Endothelial cell of umbilical vein (primary cell): ENCODE data around the gene CCDC34. TPM values are rescaled to one million over a fixed set of nuclear protein-coding genes. Genes with fewer than 3 reads are reported as not detected.

Experiments
- BruUV-seq: library from RNA; stranded (reverse); fragments of 400-500 nt; replicated peaks from 2 replicates; lab custom pipeline; 2021; lab: Mats Ljungman, UMichigan
- CTCF ChIA-PET: fragments of 300-600, 350-600 bp; sonication (Branson Sonifier 250); formaldehyde crosslinking; loops from one replicate; lab custom pipeline; 2021; ENCODE audit warnings: antibody characterized with exemption, inconsistent platforms; lab: Charles Lee
- POLR2A ChIA-PET: fragments of 300-600, 350-600 bp; sonication (Branson Sonifier 250); formaldehyde crosslinking; loops from one replicate; lab custom pipeline; 2021; ENCODE audit warnings: antibody characterized with exemption, inconsistent platforms; lab: Charles Lee
- DNase-seq: peaks from one replicate; pipeline ENCODE4 v3.0.0-alpha.2; 2011; ENCODE audit warnings: low read depth, low spot score
- FAIRE-seq: peaks from 2 replicates; lab custom pipeline; 2011; peaks lifted over from hg19 to GRCh38; lab: Jason Lieb, UNC
- H2AFZ ChIP-seq: 2 replicates; pipeline ENCODE4 v1.6.0; 2012; ENCODE audit warnings: low read depth, low read length, control low read depth, inconsistent platforms
- H3K27ac ChIP-seq: 2 replicates; pipeline ENCODE4 v1.5.1; 2011; ENCODE audit warnings: low read depth, mild to moderate bottlenecking, control low read depth, low read length, moderate library complexity; ENCODE audit not compliant: insufficient read depth
- H3K27me3 ChIP-seq, 2 experiments: 2 replicates each; pipeline versions ENCODE4 v1.6.0 to v1.6.1; 2011; ENCODE audit warnings: low read length in 2 of 2, mixed read lengths in 1 of 2; ENCODE audit not compliant: control insufficient read depth in 2 of 2, insufficient read depth in 2 of 2
- H3K36me3 ChIP-seq, 2 experiments: 2 replicates in 1 of 2; 3 replicates in 1 of 2; pipeline ENCODE4 v1.5.1; 2011; ENCODE audit warnings: low read length in 2 of 2, mild to moderate bottlenecking in 1 of 2, moderate library complexity in 1 of 2; ENCODE audit not compliant: control insufficient read depth in 2 of 2, insufficient read depth in 2 of 2; ENCODE audit errors: extremely low read depth in 1 of 2
- H3K4me1 ChIP-seq: 3 replicates; pipeline ENCODE4 v1.5.1; 2011; ENCODE audit warnings: mild to moderate bottlenecking, low read length; ENCODE audit not compliant: control insufficient read depth, insufficient read depth; ENCODE audit errors: extremely low read depth
- H3K4me2 ChIP-seq: 2 replicates; pipeline ENCODE4 v1.6.1; 2011; ENCODE audit warnings: low read length, control low read depth, mixed read lengths; ENCODE audit not compliant: insufficient read depth
- H3K4me3 ChIP-seq, 3 experiments: fragments of 200-600 bp in 1 of 3; sonication (generic), shearing (Covaris generic) in 1 of 3; replicated peaks in 1 of 3; 2 replicates each; pipeline ENCODE4 v1.5.1; 2011 to 2016; ENCODE audit warnings: control low read depth in 3 of 3, low read length in 3 of 3, mild to moderate bottlenecking in 2 of 3, inconsistent platforms in 1 of 3, low read depth in 1 of 3, moderate library complexity in 1 of 3; ENCODE audit not compliant: insufficient read depth in 1 of 3
- H3K79me2 ChIP-seq: 2 replicates; pipeline ENCODE4 v1.6.0; 2012; ENCODE audit warnings: low read length, inconsistent platforms; ENCODE audit not compliant: control insufficient read depth, insufficient read depth
- H3K9ac ChIP-seq: replicated peaks from 2 replicates; pipeline ENCODE3; 2011; ENCODE audit warnings: low read length, control low read depth; ENCODE audit not compliant: insufficient read depth; ENCODE audit errors: extremely low read depth
- H3K9me1 ChIP-seq: replicated peaks from 3 replicates; pipeline ENCODE4 v1.6.0; 2011; ENCODE audit warnings: mild to moderate bottlenecking, low read length; ENCODE audit not compliant: control insufficient read depth, insufficient read depth; ENCODE audit errors: extremely low read depth
- H3K9me3 ChIP-seq: replicated peaks from 2 replicates; pipeline ENCODE4 v1.5.1; 2012; ENCODE audit warnings: low read length, inconsistent platforms; ENCODE audit not compliant: control insufficient read depth, insufficient read depth
- H4K20me1 ChIP-seq: replicated peaks from 2 replicates; pipeline ENCODE3; 2011; ENCODE audit warnings: mild to moderate bottlenecking, low read length; ENCODE audit not compliant: control insufficient read depth, insufficient read depth; ENCODE audit errors: extremely low read depth
- EZH2 ChIP-seq: IDR thresholded peaks from 2 replicates; pipeline ENCODE4 v1.6.1; 2012; ENCODE audit warnings: borderline replicate concordance, low read depth, mild to moderate bottlenecking, moderate library complexity, low read length, inconsistent platforms; ENCODE audit not compliant: severe bottlenecking
- FOS ChIP-seq: IDR thresholded peaks from 2 replicates; pipeline ENCODE4 v1.6.1; 2011; ENCODE audit warnings: mild to moderate bottlenecking, low read length, moderate library complexity, borderline replicate concordance; ENCODE audit not compliant: insufficient read depth
- GATA2 ChIP-seq: IDR thresholded peaks from 2 replicates; pipeline ENCODE4 v1.7.0; 2011; ENCODE audit warnings: low read depth, mild to moderate bottlenecking, moderate library complexity, mixed read lengths, low read length; ENCODE audit not compliant: insufficient read length, insufficient read depth
- JUN ChIP-seq: IDR thresholded peaks from 2 replicates; pipeline ENCODE4 v1.6.1; 2011; ENCODE audit warnings: borderline replicate concordance, low read depth; ENCODE audit not compliant: insufficient read length, insufficient read depth
- MAX ChIP-seq: IDR thresholded peaks from 2 replicates; pipeline ENCODE4 v1.6.1; 2011; ENCODE audit not compliant: insufficient read depth, insufficient read length
- MYC ChIP-seq: IDR thresholded peaks from one replicate; pipeline ENCODE4 v1.6.1; 2011; ENCODE audit warnings: mild to moderate bottlenecking, low read depth, low read length
- POLR2A ChIP-seq: IDR thresholded peaks from 2 replicates; pipeline ENCODE4 v1.6.1; 2012; ENCODE audit warnings: low read depth, mild to moderate bottlenecking, control low read depth, low read length
- POLR2AphosphoS5 ChIP-seq: IDR thresholded peaks from 2 replicates; pipeline ENCODE4 v1.6.1; 2012; ENCODE audit warnings: low read depth, mild to moderate bottlenecking, control low read depth, low read length, moderate library complexity; ENCODE audit not compliant: insufficient read depth
- dilution Hi-C: fragments of 300-500 bp; cut with MboI; formaldehyde crosslinking; loops from one replicate; pipeline ENCODE4 v1.15.0; 2019; ENCODE audit warnings: low sequenced_read_pairs; ENCODE audit not compliant: extremely low pct_ligation_motif_present
- intact Hi-C: fragments of 100-400 bp; cut with micrococcal nuclease; formaldehyde crosslinking; loops from one replicate; pipeline ENCODE4 v1.10.0; 2022
- polyA plus RNA-seq, 4 experiments: library from polyadenylated mRNA; depleted of rRNA in 3 of 4; stranded (reverse) in 3 of 4; unstranded in 1 of 4; fragments of >200 nt; gene quantifications; 2 replicates each; pipeline versions ENCODE4 v1.2.1 to v1.2.3, GENCODE V29; 2011 to 2012; ENCODE audit warnings: missing spikeins in 1 of 4
- total RNA-seq: library from RNA; stranded (reverse); gene quantifications from 2 replicates; pipeline ENCODE4 v1.2.3, GENCODE V29; 2021
- TF ChIP-seq, protein P1 (sequence below), 2 donors: IDR thresholded peaks; 1 replicate in 1 of 2; 2 replicates in 1 of 2; pipeline ENCODE4 v1.5.1; 2011; ENCODE audit warnings: low read length in 2 of 2, mild to moderate bottlenecking in 2 of 2, moderate library complexity in 2 of 2, control low read depth in 1 of 2, inconsistent platforms in 1 of 2, low read depth in 1 of 2; ENCODE audit not compliant: insufficient read depth in 1 of 2; ENCODE audit errors: extremely low read depth in 1 of 2

Gene CCDC34
- total and polyA plus RNA-seq, 2 donors (not counting 3 experiments of a cell fraction or from before 2014, with no cell fraction given): 2.3 to 11.4 TPM

DNA sequence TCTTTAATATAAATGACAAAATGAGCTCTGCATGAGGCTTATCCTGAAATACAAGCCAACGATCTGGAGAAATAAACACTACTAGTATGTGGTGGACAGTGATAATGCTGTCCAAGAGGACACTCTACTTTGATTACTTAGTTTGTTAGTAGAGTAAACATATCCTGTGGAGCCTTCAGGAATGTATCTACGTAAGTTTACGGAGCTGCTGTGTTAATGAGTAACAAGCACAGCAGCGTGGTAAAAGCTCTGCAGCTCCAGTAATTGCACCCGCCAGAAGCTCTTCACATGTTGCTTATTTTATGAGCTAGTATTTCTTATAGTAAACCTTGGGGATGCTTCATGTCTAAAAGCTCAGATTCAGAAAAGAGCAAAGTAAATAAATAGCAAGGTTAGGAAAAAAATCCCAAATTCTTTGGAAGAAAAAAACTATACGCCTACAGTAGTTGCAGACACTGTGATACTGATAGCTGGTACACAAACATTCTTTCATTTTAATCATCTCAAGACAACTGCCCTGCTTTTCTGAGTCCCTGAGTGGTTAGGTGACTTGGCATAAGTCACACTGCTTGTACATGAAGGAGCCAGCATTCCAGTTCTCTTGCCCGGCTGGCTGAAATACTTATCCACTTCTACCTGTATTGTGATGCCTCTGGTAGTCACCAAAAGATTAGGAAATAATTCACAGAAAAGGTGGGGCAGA is 32.7 kb upstream of the CCDC34 start:
- H4K20me1 ChIP-seq: no peaks in the 10 kb centered on the region
- H3K9me1 ChIP-seq: no peaks in the 10 kb centered on the region
- no peaks in the 10 kb centered on the region for H3K9me3 ChIP-seq
- no peak for DNase-seq
- H3K4me2 ChIP-seq: no peak overlapping the region
- no peaks in the 10 kb centered on the region for H3K79me2 ChIP-seq
- ChIA-PET CTCF (interaction anchor here (1.3 to 2.4 kb wide), 2 partner anchors 11 to 90 kb away, joined by 5 to 10 read pairs; no protein-coding TSS in a partner anchor), POLR2A (no interaction called here)
- H2AFZ ChIP-seq: no peak overlapping the region
- no TSS peak for BruUV-seq
- no peaks in the 10 kb centered on the region for H3K36me3 ChIP-seq
- no peak overlapping the region for H3K4me3 ChIP-seq
- no peak for TF ChIP-seq POLR2AphosphoS5
- TF ChIP-seq, protein P1, sequence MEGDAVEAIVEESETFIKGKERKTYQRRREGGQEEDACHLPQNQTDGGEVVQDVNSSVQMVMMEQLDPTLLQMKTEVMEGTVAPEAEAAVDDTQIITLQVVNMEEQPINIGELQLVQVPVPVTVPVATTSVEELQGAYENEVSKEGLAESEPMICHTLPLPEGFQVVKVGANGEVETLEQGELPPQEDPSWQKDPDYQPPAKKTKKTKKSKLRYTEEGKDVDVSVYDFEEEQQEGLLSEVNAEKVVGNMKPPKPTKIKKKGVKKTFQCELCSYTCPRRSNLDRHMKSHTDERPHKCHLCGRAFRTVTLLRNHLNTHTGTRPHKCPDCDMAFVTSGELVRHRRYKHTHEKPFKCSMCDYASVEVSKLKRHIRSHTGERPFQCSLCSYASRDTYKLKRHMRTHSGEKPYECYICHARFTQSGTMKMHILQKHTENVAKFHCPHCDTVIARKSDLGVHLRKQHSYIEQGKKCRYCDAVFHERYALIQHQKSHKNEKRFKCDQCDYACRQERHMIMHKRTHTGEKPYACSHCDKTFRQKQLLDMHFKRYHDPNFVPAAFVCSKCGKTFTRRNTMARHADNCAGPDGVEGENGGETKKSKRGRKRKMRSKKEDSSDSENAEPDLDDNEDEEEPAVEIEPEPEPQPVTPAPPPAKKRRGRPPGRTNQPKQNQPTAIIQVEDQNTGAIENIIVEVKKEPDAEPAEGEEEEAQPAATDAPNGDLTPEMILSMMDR (IDR thresholded peaks at IDR 0.05; ENCODE audit: extremely low read depth in 1 of 2, insufficient read depth in 1 of 2, low read depth in 1 of 2, low read length in 2 of 2): no peak
- TF ChIP-seq EZH2: no peak
- TF ChIP-seq MYC: no peak
- TF ChIP-seq MAX: no peak
- no peak for TF ChIP-seq GATA2
- TF ChIP-seq FOS: no peak
- no peak for TF ChIP-seq JUN
- TF ChIP-seq POLR2A: no peak
- dilution Hi-C loops (no loop called here), intact Hi-C loops (no loop called here)
- peaks cover 6% of the 10 kb centered on the region for H3K4me1 ChIP-seq
- H3K27ac ChIP-seq: no peak overlapping the region
- no peak for FAIRE-seq
- no peaks in the 10 kb centered on the region for H3K27me3 ChIP-seq
- no peak overlapping the region for H3K9ac ChIP-seq
